ENCODE data around the gene C14orf132. TPM values are rescaled to one million over a fixed set of nuclear protein-coding genes. Genes with fewer than 3 reads are reported as not detected.

Gene C14orf132
- total and polyA plus RNA-seq, 8 donors = 4.6 to 22.8 (median 11.6) TPM

- 75 to 82% (median 77%) methylated on average over 10 of the region's 10 CpGs for WGBS, 5 donors
- Histone ChIP-seq H3K4me1 (peaks cover 0 to 28% (median 6%) of the 10 kb centered on the region in 4 donors), H3K9me3 (no peaks in the 10 kb centered on the region), H3K27me3 (no peaks in the 10 kb centered on the region), H3K27ac (no peak overlapping the region), H3K4me3 (no peak overlapping the region), H3K36me3 (no peaks in the 10 kb centered on the region)
- intact Hi-C loops (cut with DNase I; ENCODE audit: low total_unique reads) = no loop called here
- TF ChIP-seq POLR2A (IDR thresholded peaks at IDR 0.05) = no peak
- no peak for TF ChIP-seq CTCF (IDR thresholded peaks at IDR 0.05)
- no peak for TF ChIP-seq POLR2AphosphoS5 (IDR thresholded peaks at IDR 0.05)
- no peak for TF ChIP-seq EP300 (IDR thresholded peaks at IDR 0.05)
- DNase-seq = no peak
Observed at GRCh38 chr14:96080571-96080970, 41.4 kb downstream of the C14orf132 start.

GRCh38 chr14:96081224-96081623 lies 42.1 kb downstream of the C14orf132 start:
- Histone ChIP-seq H3K36me3 (peaks cover 0 to 1% (median 0%) of the 10 kb centered on the region in 4 donors), H3K4me3 (no peak overlapping the region), H3K9me3 (no peaks in the 10 kb centered on the region), H3K27me3 (no peaks in the 10 kb centered on the region), H3K27ac (no peak overlapping the region), H3K4me1 (peaks cover 0 to 28% (median 6%) of the 10 kb centered on the region in 4 donors)
- intact Hi-C loops (cut with DNase I; ENCODE audit: low total_unique reads) = no loop called here
- no peak for TF ChIP-seq CTCF (IDR thresholded peaks at IDR 0.05)
- no peak for TF ChIP-seq POLR2AphosphoS5 (IDR thresholded peaks at IDR 0.05)
- TF ChIP-seq EP300 (IDR thresholded peaks at IDR 0.05) = no peak
- 88 to 93% (median 90%) methylated on average over 6 of the region's 6 CpGs for WGBS, 5 donors
- no peak for DNase-seq

GRCh38 chr14:96081767-96082400 lies 42.7 kb downstream of the C14orf132 start:
- TF ChIP-seq POLR2AphosphoS5 (IDR thresholded peaks at IDR 0.05) = no peak
- TF ChIP-seq CTCF (IDR thresholded peaks at IDR 0.05) = no peak
- TF ChIP-seq POLR2A (IDR thresholded peaks at IDR 0.05) = no peak
- no peak for TF ChIP-seq EP300 (IDR thresholded peaks at IDR 0.05)
- WGBS, 5 donors = 86 to 93% (median 89%) methylated on average over 10 of the region's 10 CpGs
- H3K36me3 ChIP-seq = peaks cover 0 to 8% (median 6%) of the 10 kb centered on the region in 4 donors
- no peak for DNase-seq
- peaks cover 0 to 28% (median 6%) of the 10 kb centered on the region in 4 donors for H3K4me1 ChIP-seq
- H3K4me3 ChIP-seq = no peak overlapping the region
- intact Hi-C loops (cut with DNase I; ENCODE audit: low total_unique reads) = no loop called here
- H3K27ac ChIP-seq = no peak overlapping the region
- H3K27me3 ChIP-seq = no peaks in the 10 kb centered on the region
- no peaks in the 10 kb centered on the region for H3K9me3 ChIP-seq

GRCh38 chr14:96082420-96083300 lies 43.5 kb downstream of the C14orf132 start:
- no peak overlapping the region for H3K4me3 ChIP-seq
- no peak overlapping the region for H3K27ac ChIP-seq
- H3K4me1 ChIP-seq = peaks cover 0 to 27% (median 6%) of the 10 kb centered on the region in 4 donors
- DNase-seq = no peak
- 88 to 90% (median 88%) methylated on average over 11 of the region's 11 CpGs for WGBS, 5 donors
- no peaks in the 10 kb centered on the region for H3K9me3 ChIP-seq
- intact Hi-C loops (cut with DNase I; ENCODE audit: low total_unique reads) = no loop called here
- no peak for TF ChIP-seq EP300 (IDR thresholded peaks at IDR 0.05)
- TF ChIP-seq POLR2A (IDR thresholded peaks at IDR 0.05) = no peak
- TF ChIP-seq CTCF (IDR thresholded peaks at IDR 0.05) = no peak
- no peak for TF ChIP-seq POLR2AphosphoS5 (IDR thresholded peaks at IDR 0.05)
- H3K36me3 ChIP-seq = peaks cover 0 to 16% (median 14%) of the 10 kb centered on the region in 4 donors
- no peaks in the 10 kb centered on the region for H3K27me3 ChIP-seq
